Brain microvascular endothelial cell (primary cell): ENCODE results near the gene GPRIN1.
A peak's percentile ranks its signal among the peaks of the same experiment; 100 is the strongest.

Source experiments
- DNase-seq: peaks from one replicate; pipeline ENCODE4 v3.0.0-alpha.2; 2020
- H3K27ac ChIP-seq: fragments of 250-450 bp; sonication (Bioruptor Pico); 2 replicates; pipeline ENCODE4 v1.5.1; 2020; ENCODE audit warnings: mild to moderate bottlenecking, moderate library complexity
- H3K27me3 ChIP-seq: fragments of 250-450 bp; sonication (Bioruptor Pico); replicated peaks from 2 replicates; pipeline ENCODE4 v1.5.1; 2020; ENCODE audit warnings: mild to moderate bottlenecking
- H3K36me3 ChIP-seq: fragments of 250-450 bp; sonication (Bioruptor Pico); replicated peaks from 2 replicates; pipeline ENCODE4 v1.5.1; 2020; ENCODE audit warnings: mild to moderate bottlenecking
- H3K4me3 ChIP-seq: 2 replicates; pipeline ENCODE4 v1.5.1; 2011; ENCODE audit warnings: low read depth, mild to moderate bottlenecking, control low read depth, low read length, moderate library complexity
- CTCF ChIP-seq: IDR thresholded peaks from 2 replicates; pipeline ENCODE4 v1.5.1; 2011; ENCODE audit warnings: low read depth, mild to moderate bottlenecking, moderate library complexity, low read length, control low read depth, inconsistent platforms; ENCODE audit errors: missing control alignments
- in situ Hi-C: cut with HindIII; loops from 2 replicates; pipeline ENCODE4 v1.10.0; 2017; ENCODE audit warnings: low sequenced_read_pairs, low pct_ligation_motif_present

Gene GPRIN1

GRCh38 chr5:176575488-176576422, 34.2 kb downstream of the GPRIN1 start:
- in situ Hi-C loops, result no loop called here
- TF ChIP-seq CTCF, result no peak
- no peak overlapping the region for H3K4me3 ChIP-seq
- H3K27ac ChIP-seq, result no peak overlapping the region
- no peaks in the 10 kb centered on the region for H3K36me3 ChIP-seq
- no peaks in the 10 kb centered on the region for H3K27me3 ChIP-seq
- DNase-seq, result no peak

- in situ Hi-C loops, result no loop called here
- Histone ChIP-seq H3K4me3 (no peak overlapping the region), H3K27me3 (no peaks in the 10 kb centered on the region), H3K27ac (no peak overlapping the region), H3K36me3 (no peaks in the 10 kb centered on the region)
- TF ChIP-seq CTCF, result no peak
- no peak for DNase-seq
These were observed 34.9 kb downstream of the GPRIN1 start for GRCh38 chr5:176575066-176575465.

GRCh38 chr5:176574297-176574591, 35.7 kb downstream of the GPRIN1 start:
- no peak overlapping the region for H3K4me3 ChIP-seq
- no peak for DNase-seq
- H3K36me3 ChIP-seq, result no peaks in the 10 kb centered on the region
- no peaks in the 10 kb centered on the region for H3K27me3 ChIP-seq
- no peak for TF ChIP-seq CTCF
- in situ Hi-C loops, result no loop called here
- H3K27ac ChIP-seq, result no peak overlapping the region

GRCh38 chr5:176573564-176574296, 36.2 kb downstream of the GPRIN1 start:
- TF ChIP-seq CTCF, result peak; percentile 89
- Histone ChIP-seq H3K36me3 (no peaks in the 10 kb centered on the region), H3K4me3 (no peak overlapping the region), H3K27ac (no peak overlapping the region), H3K27me3 (no peaks in the 10 kb centered on the region)
- DNase-seq, result peak; percentile 25
- in situ Hi-C loops, result no loop called here

- in situ Hi-C loops, result no loop called here
- DNase-seq, result no peak
- no peak overlapping the region for H3K27ac ChIP-seq
- H3K27me3 ChIP-seq, result no peaks in the 10 kb centered on the region
- peak; percentile 35 for TF ChIP-seq CTCF
- H3K4me3 ChIP-seq, result no peak overlapping the region
- no peaks in the 10 kb centered on the region for H3K36me3 ChIP-seq
These were observed 39.9 kb downstream of the GPRIN1 start for GRCh38 chr5:176570044-176570443.
